Hepatocyte (in vitro differentiated cells): ENCODE measurements around the gene POLR3GL. TPM values are rescaled to one million over a fixed set of nuclear protein-coding genes. Genes with fewer than 3 reads are reported as not detected.

Experiments
- DNase-seq: peaks from one replicate; pipeline ENCODE4 v3.0.0-alpha.2; 2016; ENCODE audit warnings: low spot score
- H2AFZ ChIP-seq: fragments of 200-600 bp; sonication (generic); 2 replicates; pipeline ENCODE4 v1.6.0; 2016; ENCODE audit warnings: antibody characterized with exemption, mild to moderate bottlenecking
- H3K27ac ChIP-seq: fragments of 200-600 bp; sonication (generic); 2 replicates; pipeline ENCODE4 v1.5.1; 2016; ENCODE audit warnings: mild to moderate bottlenecking
- H3K27me3 ChIP-seq: fragments of 200-600 bp; sonication (generic); 2 replicates; pipeline ENCODE4 v1.6.1; 2016
- H3K36me3 ChIP-seq: fragments of 200-600 bp; sonication (generic); replicated peaks from 2 replicates; pipeline ENCODE4 v1.5.1; 2016; ENCODE audit warnings: low read depth; ENCODE audit not compliant: insufficient read depth
- H3K4me1 ChIP-seq: fragments of 200-600 bp; sonication (generic); 2 replicates; pipeline ENCODE4 v1.5.1; 2016; ENCODE audit warnings: mild to moderate bottlenecking, moderate library complexity; ENCODE audit not compliant: insufficient read depth
- H3K4me2 ChIP-seq: fragments of 200-600 bp; sonication (generic); 2 replicates; pipeline ENCODE4 v1.6.0; 2016
- H3K4me3 ChIP-seq: fragments of 200-600 bp; sonication (generic); 2 replicates; pipeline ENCODE4 v1.5.1; 2016; ENCODE audit warnings: mild to moderate bottlenecking
- H3K79me2 ChIP-seq: fragments of 200-600 bp; sonication (generic); 2 replicates; pipeline ENCODE4 v1.6.0; 2017; ENCODE audit warnings: mild to moderate bottlenecking
- H3K9me2 ChIP-seq: fragments of 200-600 bp; sonication (generic); replicated peaks from 2 replicates; pipeline ENCODE4 v1.6.0; 2017; ENCODE audit warnings: mild to moderate bottlenecking; ENCODE audit not compliant: insufficient read depth
- H3K9me3 ChIP-seq: fragments of 200-600 bp; sonication (generic); 2 replicates; pipeline ENCODE4 v1.5.1; 2016; ENCODE audit warnings: low read depth, mild to moderate bottlenecking
- H4K20me1 ChIP-seq: fragments of 200-600 bp; sonication (generic); 2 replicates; pipeline ENCODE4 v1.6.0; 2016; ENCODE audit warnings: mild to moderate bottlenecking; ENCODE audit not compliant: insufficient read depth, poor library complexity, severe bottlenecking
- CTCF ChIP-seq: fragments of 200-600 bp; sonication (generic); IDR thresholded peaks from 2 replicates; pipeline ENCODE4 v1.5.1; 2016; ENCODE audit warnings: antibody characterized with exemption, mild to moderate bottlenecking; ENCODE audit not compliant: poor library complexity
- EZH2 ChIP-seq: fragments of 200-600 bp; sonication (generic); IDR thresholded peaks from 2 replicates; pipeline ENCODE4 v1.6.1; 2016; ENCODE audit warnings: antibody characterized with exemption, mild to moderate bottlenecking, borderline replicate concordance
- EZH2phosphoT487 ChIP-seq: fragments of 200-600 bp; sonication (generic); IDR thresholded peaks from one replicate; pipeline ENCODE4 v1.6.1; 2018; ENCODE audit warnings: antibody characterized with exemption, mild to moderate bottlenecking, low read depth, moderate library complexity; ENCODE audit not compliant: unreplicated experiment, severe bottlenecking
- WGBS: methylation state at CpG from one replicate; pipeline ENCODE4 v1.1.6; 2016; ENCODE audit warnings: low lambda C conversion rate; ENCODE audit errors: missing lambda C conversion rate; 5-methylcytosine and 5-hydroxymethylcytosine counted together
- polyA plus RNA-seq: library from polyadenylated mRNA; unstranded; fragments of >200 nt; fragmentation: Nextera tagmentation; extraction: Ambion mirVana; gene quantifications from 2 replicates; pipeline ENCODE4 v1.2.1, GENCODE V29; 2016
- total RNA-seq: library from RNA; depleted of rRNA; stranded (reverse); fragments of >200 nt; gene quantifications from 2 replicates; pipeline ENCODE4 v1.2.3, GENCODE V29; 2014

The POLR3GL gene
- total and polyA plus RNA-seq, 2 experiments from 2014 or later: 10.5 to 27.3 TPM

GRCh38 chr1:145947551-145947950, 16.9 kb upstream of the POLR3GL start:
- no peaks in the 10 kb centered on the region for H3K4me1 ChIP-seq
- H3K9me3 ChIP-seq: no peaks in the 10 kb centered on the region
- no peak overlapping the region for H3K4me2 ChIP-seq
- H3K4me3 ChIP-seq: no peak overlapping the region
- peaks cover 22% of the 10 kb centered on the region for H3K79me2 ChIP-seq
- H2AFZ ChIP-seq: no peak overlapping the region
- H4K20me1 ChIP-seq: no peaks in the 10 kb centered on the region
- no peaks in the 10 kb centered on the region for H3K27me3 ChIP-seq
- 67% methylated on average over 4 of the region's 4 CpGs for WGBS
- no peaks in the 10 kb centered on the region for H3K36me3 ChIP-seq
- TF ChIP-seq EZH2phosphoT487 (no peak), CTCF (no peak), EZH2 (no peak)
- no peaks in the 10 kb centered on the region for H3K9me2 ChIP-seq
- DNase-seq: no peak
- H3K27ac ChIP-seq: no peak overlapping the region

- no peaks in the 10 kb centered on the region for H4K20me1 ChIP-seq
- peaks cover 3% of the 10 kb centered on the region for H3K4me1 ChIP-seq
- no peaks in the 10 kb centered on the region for H3K36me3 ChIP-seq
- H2AFZ ChIP-seq: no peak overlapping the region
- H3K9me2 ChIP-seq: no peaks in the 10 kb centered on the region
- 75% methylated on average over 4 of the region's 4 CpGs for WGBS
- H3K9me3 ChIP-seq: no peaks in the 10 kb centered on the region
- H3K4me3 ChIP-seq: no peak overlapping the region
- H3K79me2 ChIP-seq: peaks cover 39% of the 10 kb centered on the region
- no peaks in the 10 kb centered on the region for H3K27me3 ChIP-seq
- H3K27ac ChIP-seq: no peak overlapping the region
- H3K4me2 ChIP-seq: no peak overlapping the region
- no peak for TF ChIP-seq EZH2phosphoT487
- no peak for TF ChIP-seq EZH2
- TF ChIP-seq CTCF: no peak
- no peak for DNase-seq
These were observed 15.3 kb upstream of the POLR3GL start for GRCh38 chr1:145949219-145949618.

GRCh38 chr1:145951526-145951925, 13.0 kb upstream of the POLR3GL start:
- Histone ChIP-seq H3K4me2 (no peak overlapping the region), H3K4me3 (no peak overlapping the region), H3K27ac (no peak overlapping the region), H4K20me1 (no peaks in the 10 kb centered on the region), H2AFZ (no peak overlapping the region), H3K4me1 (peaks cover 15% of the 10 kb centered on the region), H3K79me2 (peaks cover 53% of the 10 kb centered on the region), H3K9me3 (no peaks in the 10 kb centered on the region), H3K27me3 (no peaks in the 10 kb centered on the region), H3K9me2 (no peaks in the 10 kb centered on the region), H3K36me3 (no peaks in the 10 kb centered on the region)
- no peak for DNase-seq
- no peak for TF ChIP-seq EZH2
- TF ChIP-seq EZH2phosphoT487: no peak
- no peak for TF ChIP-seq CTCF
- WGBS: 91% methylated on average over 1 of the region's 1 CpG

GRCh38 chr1:145952903-145953302, 11.6 kb upstream of the POLR3GL start:
- Histone ChIP-seq H3K9me3 (no peaks in the 10 kb centered on the region), H4K20me1 (no peaks in the 10 kb centered on the region), H3K27ac (no peak overlapping the region), H3K9me2 (no peaks in the 10 kb centered on the region), H3K27me3 (no peaks in the 10 kb centered on the region), H3K4me3 (no peak overlapping the region), H2AFZ (no peak overlapping the region), H3K79me2 (peaks cover 53% of the 10 kb centered on the region), H3K4me2 (no peak overlapping the region), H3K36me3 (no peaks in the 10 kb centered on the region), H3K4me1 (peaks cover 15% of the 10 kb centered on the region)
- 93% methylated on average over 3 of the region's 3 CpGs for whole genome bisulfite sequencing
- DNase-seq: no peak
- TF ChIP-seq EZH2phosphoT487 (no peak), CTCF (no peak), EZH2 (no peak)
